ENCODE results near the gene OPRM1. TPM values are rescaled to one million over a fixed set of nuclear protein-coding genes. Genes with fewer than 3 reads are reported as not detected.

The OPRM1 gene
- total RNA-seq, 1 experiment from 2014 or later, result not detected

- no peak overlapping the region for H3K4me2 ChIP-seq (ENCODE audit: low read length)
- no peaks in the 10 kb centered on the region for H3K27me3 ChIP-seq (ENCODE audit: insufficient read depth, low read length)
- BruUV-seq (replicated peaks), result no TSS peak
- ChIA-PET CTCF (no interaction called here), POLR2A (no interaction called here), RAD21 (ENCODE audit: low non-redundant PET in 1 of 2, low total read pairs in 2 of 2, uncharacterized antibody in 2 of 2, unreplicated experiment in 2 of 2) (no interaction called here)
- H3K36me3 ChIP-seq (ENCODE audit: control insufficient read depth in 1 of 2, insufficient read depth in 2 of 2, low read length in 2 of 2), result no peaks in the 10 kb centered on the region
- DNase-seq (ENCODE audit: low read depth, low spot score) (no peak), ATAC-seq (no peak)
- no peaks in the 10 kb centered on the region for H3K79me2 ChIP-seq (ENCODE audit: insufficient read depth, low read length)
- no peak overlapping the region for H3K9ac ChIP-seq (ENCODE audit: low read length)
- no peaks in the 10 kb centered on the region for H4K20me1 ChIP-seq (ENCODE audit: insufficient read depth)
- H3K4me1 ChIP-seq (ENCODE audit: control insufficient read depth in 1 of 2, insufficient read depth in 2 of 2, low read length in 2 of 2), result peaks cover 4 to 9% of the 10 kb centered on the region in 2 experiments; a peak in 2 of 4 replicates
- H2AFZ ChIP-seq (ENCODE audit: low read depth, low read length, poor library complexity, severe bottlenecking), result no peak overlapping the region
- H3K9me3 ChIP-seq (ENCODE audit: control insufficient read depth in 1 of 2, insufficient read depth in 1 of 2, low read depth in 1 of 2, low read length in 2 of 2), result no peaks in the 10 kb centered on the region
- intact Hi-C loops (cut with micrococcal nuclease), result no loop called here
- 0 out of 2 replicates have a peak, but pooled peaks cover 2% of the 10 kb centered on the region for H3K9me2 ChIP-seq (ENCODE audit: insufficient read depth)
- no peak overlapping the region for H3K27ac ChIP-seq (ENCODE audit: low read depth, low read length)
- TF ChIP-seq YY1 (IDR thresholded peaks at IDR 0.05; ENCODE audit: extremely low read depth, insufficient replicate concordance, low read depth, low read length), result no peak
- no peak overlapping the region for H3K4me3 ChIP-seq (replicated peaks in 1 of 2; ENCODE audit: low read depth in 1 of 2, low read length in 2 of 2)
Observed at GRCh38 chr6:154169193-154169847, 130.3 kb downstream of the OPRM1 start.

DNA sequence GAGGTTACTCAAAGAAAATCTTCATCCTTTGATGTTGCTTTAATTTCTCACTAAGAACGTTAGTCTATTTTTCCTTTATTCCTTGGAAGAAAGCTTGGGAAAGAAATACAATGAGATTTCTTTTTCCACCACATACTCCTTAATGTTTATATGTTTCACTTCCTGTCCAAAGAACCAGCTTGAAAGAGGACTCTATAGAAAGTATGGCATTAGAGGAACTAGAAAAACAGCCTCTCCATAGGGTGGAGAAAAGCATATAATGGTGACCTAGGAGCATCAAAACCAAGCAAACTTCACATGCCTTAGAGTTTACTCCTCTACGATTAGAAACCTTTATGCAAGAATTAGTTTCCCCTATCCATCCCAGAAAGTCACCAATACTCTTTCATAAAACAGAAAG is 131.1 kb downstream of the OPRM1 start:
- Histone ChIP-seq H3K4me1 (ENCODE audit: control insufficient read depth in 1 of 2, insufficient read depth in 2 of 2, low read length in 2 of 2) (peaks cover 4 to 9% of the 10 kb centered on the region in 2 experiments; a peak in 2 of 4 replicates), H3K9me3 (ENCODE audit: control insufficient read depth in 1 of 2, insufficient read depth in 1 of 2, low read depth in 1 of 2, low read length in 2 of 2) (no peaks in the 10 kb centered on the region), H2AFZ (ENCODE audit: low read depth, low read length, poor library complexity, severe bottlenecking) (no peak overlapping the region), H3K36me3 (ENCODE audit: control insufficient read depth in 1 of 2, insufficient read depth in 2 of 2, low read length in 2 of 2) (no peaks in the 10 kb centered on the region), H3K4me3 (replicated peaks in 1 of 2; ENCODE audit: low read depth in 1 of 2, low read length in 2 of 2) (no peak overlapping the region), H4K20me1 (ENCODE audit: insufficient read depth) (no peaks in the 10 kb centered on the region), H3K27me3 (ENCODE audit: insufficient read depth, low read length) (no peaks in the 10 kb centered on the region), H3K9me2 (ENCODE audit: insufficient read depth) (0 out of 2 replicates have a peak, but pooled peaks cover 2% of the 10 kb centered on the region), H3K9ac (ENCODE audit: low read length) (no peak overlapping the region), H3K4me2 (ENCODE audit: low read length) (no peak overlapping the region), H3K79me2 (ENCODE audit: insufficient read depth, low read length) (no peaks in the 10 kb centered on the region), H3K27ac (ENCODE audit: low read depth, low read length) (no peak overlapping the region)
- BruUV-seq (replicated peaks), result no TSS peak
- ChIA-PET CTCF (no interaction called here), POLR2A (no interaction called here), RAD21 (ENCODE audit: low non-redundant PET in 1 of 2, low total read pairs in 2 of 2, uncharacterized antibody in 2 of 2, unreplicated experiment in 2 of 2) (no interaction called here)
- TF ChIP-seq, protein P1, sequence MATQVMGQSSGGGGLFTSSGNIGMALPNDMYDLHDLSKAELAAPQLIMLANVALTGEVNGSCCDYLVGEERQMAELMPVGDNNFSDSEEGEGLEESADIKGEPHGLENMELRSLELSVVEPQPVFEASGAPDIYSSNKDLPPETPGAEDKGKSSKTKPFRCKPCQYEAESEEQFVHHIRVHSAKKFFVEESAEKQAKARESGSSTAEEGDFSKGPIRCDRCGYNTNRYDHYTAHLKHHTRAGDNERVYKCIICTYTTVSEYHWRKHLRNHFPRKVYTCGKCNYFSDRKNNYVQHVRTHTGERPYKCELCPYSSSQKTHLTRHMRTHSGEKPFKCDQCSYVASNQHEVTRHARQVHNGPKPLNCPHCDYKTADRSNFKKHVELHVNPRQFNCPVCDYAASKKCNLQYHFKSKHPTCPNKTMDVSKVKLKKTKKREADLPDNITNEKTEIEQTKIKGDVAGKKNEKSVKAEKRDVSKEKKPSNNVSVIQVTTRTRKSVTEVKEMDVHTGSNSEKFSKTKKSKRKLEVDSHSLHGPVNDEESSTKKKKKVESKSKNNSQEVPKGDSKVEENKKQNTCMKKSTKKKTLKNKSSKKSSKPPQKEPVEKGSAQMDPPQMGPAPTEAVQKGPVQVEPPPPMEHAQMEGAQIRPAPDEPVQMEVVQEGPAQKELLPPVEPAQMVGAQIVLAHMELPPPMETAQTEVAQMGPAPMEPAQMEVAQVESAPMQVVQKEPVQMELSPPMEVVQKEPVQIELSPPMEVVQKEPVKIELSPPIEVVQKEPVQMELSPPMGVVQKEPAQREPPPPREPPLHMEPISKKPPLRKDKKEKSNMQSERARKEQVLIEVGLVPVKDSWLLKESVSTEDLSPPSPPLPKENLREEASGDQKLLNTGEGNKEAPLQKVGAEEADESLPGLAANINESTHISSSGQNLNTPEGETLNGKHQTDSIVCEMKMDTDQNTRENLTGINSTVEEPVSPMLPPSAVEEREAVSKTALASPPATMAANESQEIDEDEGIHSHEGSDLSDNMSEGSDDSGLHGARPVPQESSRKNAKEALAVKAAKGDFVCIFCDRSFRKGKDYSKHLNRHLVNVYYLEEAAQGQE (IDR thresholded peaks at IDR 0.05; ENCODE audit: low read depth), result no peak
- no peak for TF ChIP-seq JUND (IDR thresholded peaks at IDR 0.05)
- no peak for TF ChIP-seq ZBTB33 (IDR thresholded peaks at IDR 0.05; ENCODE audit: extremely low read depth, insufficient replicate concordance, low read length)
- TF ChIP-seq CEBPB (IDR thresholded peaks at IDR 0.05; ENCODE audit: low read depth), result no peak
- no peak for TF ChIP-seq RAD21 (IDR thresholded peaks at IDR 0.05; ENCODE audit: low read depth)
- TF ChIP-seq TCF7L2 (IDR thresholded peaks at IDR 0.05; ENCODE audit: borderline replicate concordance, extremely low read depth, insufficient read depth, insufficient read length), result no peak
- TF ChIP-seq YY1 (IDR thresholded peaks at IDR 0.05; ENCODE audit: extremely low read depth, insufficient replicate concordance, low read depth, low read length), result no peak
- TF ChIP-seq ATF3 (IDR thresholded peaks at IDR 0.05), result no peak
- TF ChIP-seq EZH2phosphoT487 (IDR thresholded peaks at IDR 0.05; ENCODE audit: borderline replicate concordance), result no peak
- ATAC-seq, result no peak
- intact Hi-C loops (cut with micrococcal nuclease), result no loop called here
- DNase-seq (ENCODE audit: low read depth, low spot score), result no peak
